Stromal cell of bone marrow (primary cell): ENCODE data around the gene PTF1A.
"Not testable (repeated sequence)": the region's sequence is repeated elsewhere in the genome, so short reads cannot be mapped to it uniquely, and the experiment has no call there.

Source experiments
- DNase-seq: peaks from one replicate; pipeline ENCODE4 v3.0.0-alpha.2; 2012; ENCODE audit warnings: low read depth

Gene PTF1A

DNA sequence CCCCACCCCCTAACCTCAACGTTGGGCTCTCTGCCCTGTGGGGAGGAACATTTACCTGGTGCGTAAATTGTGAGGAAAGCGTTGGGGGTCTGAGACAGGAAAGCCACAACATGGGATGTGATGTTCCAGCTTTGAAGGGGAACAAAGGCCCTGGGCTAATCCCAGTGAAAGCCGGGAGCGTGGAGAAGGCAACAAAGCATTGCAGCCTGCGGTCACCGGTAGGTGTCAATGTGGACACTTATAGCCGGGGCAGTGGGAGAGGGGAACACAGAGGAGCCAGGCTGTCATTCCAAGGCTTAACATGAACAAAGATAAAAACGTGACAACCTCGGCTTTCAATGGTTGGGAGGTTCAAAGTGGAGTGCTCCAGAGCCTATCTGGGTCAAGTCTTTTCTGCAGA, 12.7 kb downstream of the PTF1A start:
- DNase-seq: no peak

GRCh38 chr10:23205972-23206642, 14.0 kb downstream of the PTF1A start:
- DNase-seq: no peak

- no peak for DNase-seq
These were observed 25.4 kb downstream of the PTF1A start for GRCh38 chr10:23217471-23217870.

DNA sequence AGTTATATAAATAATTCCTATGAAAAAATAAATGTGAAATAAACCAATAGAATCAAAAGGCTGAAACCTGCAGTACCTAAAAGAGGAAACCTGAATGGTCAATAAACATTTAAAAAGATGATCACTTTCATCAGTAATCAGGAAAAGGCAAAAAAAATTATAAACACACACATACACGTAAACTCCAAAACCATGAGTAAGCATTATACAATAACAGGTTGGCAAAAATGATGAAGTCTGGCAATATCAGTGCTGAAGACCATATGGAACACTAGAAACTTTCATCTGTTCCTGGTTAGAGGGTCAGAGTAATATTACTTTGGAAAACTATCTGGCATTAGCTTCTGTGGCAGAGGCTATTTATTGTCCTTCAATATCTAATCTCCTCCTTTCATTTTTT, 38.5 kb downstream of the PTF1A start:
- DNase-seq: no peak

DNA sequence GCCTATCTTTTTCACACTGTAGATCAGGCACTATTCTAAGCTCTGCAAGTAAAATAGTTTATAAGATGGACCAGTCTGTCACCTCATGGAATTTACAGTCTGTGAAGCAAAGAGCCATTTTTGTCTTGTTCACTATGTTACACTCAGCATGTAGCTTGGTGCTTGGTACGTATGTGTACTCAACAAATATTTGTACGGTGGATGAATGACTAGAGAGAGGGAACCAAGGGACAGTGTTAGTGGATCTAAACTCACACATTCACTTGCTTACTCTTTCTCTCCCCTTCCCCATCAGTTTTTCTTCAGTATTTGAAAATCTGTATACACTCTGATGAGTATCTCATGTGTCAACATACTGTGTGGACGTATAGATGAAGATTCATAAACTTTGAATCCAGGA, 45.9 kb downstream of the PTF1A start:
- DNase-seq: no peak

DNA sequence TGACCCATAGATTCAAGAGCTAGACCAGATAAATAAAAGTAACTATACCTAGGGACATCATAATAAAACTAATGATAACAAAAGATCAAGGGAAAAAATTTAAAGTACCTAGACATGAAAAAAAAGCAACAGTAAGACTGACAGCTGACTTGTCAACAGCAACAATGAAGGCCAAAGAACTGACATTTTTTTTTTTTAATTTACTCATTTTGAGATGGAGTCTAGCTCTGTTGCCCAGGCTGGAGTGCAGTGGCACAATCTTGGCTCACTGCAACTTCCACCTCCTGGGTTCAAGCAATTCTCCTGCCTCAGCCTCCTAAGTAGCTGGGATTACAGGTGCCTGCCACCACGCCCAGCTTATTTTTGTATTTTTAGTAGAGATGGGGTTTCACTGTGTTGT, 49.7 kb downstream of the PTF1A start:
- not testable (repeated sequence) for DNase-seq
